ENCODE data around the gene MGP. TPM values are rescaled to one million over a fixed set of nuclear protein-coding genes. Genes with fewer than 3 reads are reported as not detected.

The MGP gene
- total RNA-seq, 4 donors from 2014 or later, result 90.5 to 499 (median 234) TPM

DNA sequence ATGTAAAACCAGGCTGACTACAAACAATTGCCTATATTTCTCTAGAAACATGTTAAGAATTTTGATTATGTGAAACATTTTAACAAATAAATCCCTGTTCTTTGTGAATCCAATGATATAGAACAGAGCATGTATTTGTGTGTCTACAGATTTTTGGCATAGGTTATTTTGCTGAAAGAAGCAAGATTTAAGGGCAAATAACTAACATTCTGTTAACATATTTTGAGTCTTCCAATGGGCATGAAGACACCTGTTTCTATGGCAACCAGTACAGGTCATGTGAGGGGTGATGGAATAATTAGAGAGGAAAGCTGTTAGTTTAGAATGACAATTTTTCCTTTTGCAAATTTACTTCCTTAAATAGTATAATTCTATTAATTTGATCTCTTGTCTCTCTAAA is 51.1 kb downstream of the MGP start:
- H3K27ac ChIP-seq, result no peak overlapping the region
- H3K36me3 ChIP-seq, result no peaks in the 10 kb centered on the region
- no peaks in the 10 kb centered on the region for H3K27me3 ChIP-seq
- no peak for TF ChIP-seq EP300 (IDR thresholded peaks at IDR 0.05; ENCODE audit: low read depth)
- no peak for TF ChIP-seq POLR2A (IDR thresholded peaks at IDR 0.05)
- TF ChIP-seq, protein P1, sequence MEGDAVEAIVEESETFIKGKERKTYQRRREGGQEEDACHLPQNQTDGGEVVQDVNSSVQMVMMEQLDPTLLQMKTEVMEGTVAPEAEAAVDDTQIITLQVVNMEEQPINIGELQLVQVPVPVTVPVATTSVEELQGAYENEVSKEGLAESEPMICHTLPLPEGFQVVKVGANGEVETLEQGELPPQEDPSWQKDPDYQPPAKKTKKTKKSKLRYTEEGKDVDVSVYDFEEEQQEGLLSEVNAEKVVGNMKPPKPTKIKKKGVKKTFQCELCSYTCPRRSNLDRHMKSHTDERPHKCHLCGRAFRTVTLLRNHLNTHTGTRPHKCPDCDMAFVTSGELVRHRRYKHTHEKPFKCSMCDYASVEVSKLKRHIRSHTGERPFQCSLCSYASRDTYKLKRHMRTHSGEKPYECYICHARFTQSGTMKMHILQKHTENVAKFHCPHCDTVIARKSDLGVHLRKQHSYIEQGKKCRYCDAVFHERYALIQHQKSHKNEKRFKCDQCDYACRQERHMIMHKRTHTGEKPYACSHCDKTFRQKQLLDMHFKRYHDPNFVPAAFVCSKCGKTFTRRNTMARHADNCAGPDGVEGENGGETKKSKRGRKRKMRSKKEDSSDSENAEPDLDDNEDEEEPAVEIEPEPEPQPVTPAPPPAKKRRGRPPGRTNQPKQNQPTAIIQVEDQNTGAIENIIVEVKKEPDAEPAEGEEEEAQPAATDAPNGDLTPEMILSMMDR (IDR thresholded peaks at IDR 0.05), result no peak
- no peak for TF ChIP-seq POLR2AphosphoS5 (IDR thresholded peaks at IDR 0.05)
- in situ Hi-C loops (cut with MboI; ENCODE audit: low pct_ligation_motif_present in 1 of 4, low pct_unique_long_range_greater_than_20kb in 1 of 4, low sequenced_read_pairs in 3 of 4) (loop anchor here in 2 of 4 donors (25.0 kb wide), 2 partner anchors 428 to 678 kb away; no protein-coding TSS in a partner anchor), intact Hi-C loops (cut with DNase I; ENCODE audit: low total_unique reads) (no loop called here)
- no peaks in the 10 kb centered on the region for H3K9me3 ChIP-seq
- DNase-seq, result no peak
- H3K4me1 ChIP-seq, result no peaks in the 10 kb centered on the region
- no peak overlapping the region for H3K4me3 ChIP-seq

DNA sequence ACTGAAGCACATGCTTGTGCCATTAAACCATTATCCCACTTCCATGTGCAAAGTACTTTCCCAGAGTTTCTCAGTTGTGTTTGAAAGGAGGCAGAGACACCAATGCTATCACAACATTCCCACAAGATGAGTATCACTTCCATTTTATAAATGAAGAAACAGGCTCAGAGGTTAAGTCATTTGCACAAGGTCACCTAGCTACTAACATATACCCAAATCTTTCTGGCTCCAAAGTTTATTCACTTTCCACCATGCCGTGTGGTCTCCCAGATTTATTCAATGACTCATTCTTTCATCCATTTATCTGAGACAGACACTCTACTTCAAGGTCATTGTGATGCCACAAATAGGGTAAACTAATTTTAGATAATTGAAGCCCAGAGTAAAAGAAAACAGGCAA is 51.7 kb downstream of the MGP start:
- Histone ChIP-seq H3K4me3 (no peak overlapping the region), H3K9me3 (no peaks in the 10 kb centered on the region), H3K27me3 (no peaks in the 10 kb centered on the region), H3K36me3 (no peaks in the 10 kb centered on the region), H3K27ac (no peak overlapping the region), H3K4me1 (no peaks in the 10 kb centered on the region)
- intact Hi-C loops (cut with DNase I; ENCODE audit: low total_unique reads) (no loop called here), in situ Hi-C loops (cut with MboI; ENCODE audit: low pct_ligation_motif_present in 1 of 4, low pct_unique_long_range_greater_than_20kb in 1 of 4, low sequenced_read_pairs in 3 of 4) (loop anchor here in 2 of 4 donors (25.0 kb wide), 2 partner anchors 428 to 678 kb away; no protein-coding TSS in a partner anchor)
- no peak for TF ChIP-seq POLR2A (IDR thresholded peaks at IDR 0.05)
- no peak for TF ChIP-seq POLR2AphosphoS5 (IDR thresholded peaks at IDR 0.05)
- TF ChIP-seq EP300 (IDR thresholded peaks at IDR 0.05; ENCODE audit: low read depth), result no peak
- TF ChIP-seq, protein P1 (IDR thresholded peaks at IDR 0.05), result no peak
- WGBS, 2 donors (ENCODE audit: low coverage in 1 of 2), result 42 to 63% methylated on average over 1 of the region's 1 CpG
- no peak for DNase-seq

DNA sequence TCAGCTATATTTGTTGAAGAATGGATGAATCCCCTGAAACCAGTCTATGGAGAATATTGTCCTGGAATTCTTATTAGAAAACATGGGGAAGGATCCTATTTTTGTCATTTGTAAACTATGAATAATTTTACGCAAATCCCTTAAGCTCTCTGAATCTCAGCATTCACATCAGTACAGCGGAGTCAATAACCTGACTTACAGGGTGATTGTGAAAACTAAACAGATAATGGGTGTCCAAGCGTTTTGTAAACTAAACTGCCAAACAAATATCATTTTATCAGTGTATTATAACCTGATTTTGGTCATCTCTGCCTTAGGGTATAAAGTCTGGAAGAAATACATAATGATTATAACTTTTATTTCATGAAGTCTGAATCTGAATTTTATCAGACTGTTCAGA is 52.3 kb downstream of the MGP start:
- TF ChIP-seq POLR2A (IDR thresholded peaks at IDR 0.05) (no peak), POLR2AphosphoS5 (IDR thresholded peaks at IDR 0.05) (no peak), EP300 (IDR thresholded peaks at IDR 0.05; ENCODE audit: low read depth) (no peak)
- TF ChIP-seq, protein P1 (IDR thresholded peaks at IDR 0.05), result no peak
- no peaks in the 10 kb centered on the region for H3K27me3 ChIP-seq
- 81 to 89% methylated on average over 3 of the region's 3 CpGs for WGBS, 2 donors (ENCODE audit: low coverage in 1 of 2)
- no peaks in the 10 kb centered on the region for H3K36me3 ChIP-seq
- H3K4me3 ChIP-seq, result no peak overlapping the region
- H3K27ac ChIP-seq, result no peak overlapping the region
- DNase-seq, result no peak
- no peaks in the 10 kb centered on the region for H3K9me3 ChIP-seq
- intact Hi-C loops (cut with DNase I; ENCODE audit: low total_unique reads) (no loop called here), in situ Hi-C loops (cut with MboI; ENCODE audit: low pct_ligation_motif_present in 1 of 4, low pct_unique_long_range_greater_than_20kb in 1 of 4, low sequenced_read_pairs in 3 of 4) (loop anchor here in 2 of 4 donors (25.0 kb wide), 2 partner anchors 429 to 679 kb away; no protein-coding TSS in a partner anchor)
- no peaks in the 10 kb centered on the region for H3K4me1 ChIP-seq

Other genes with a start within 250 kb of the MGP start
- gene GUCY2C, start 189.3 kb downstream of the MGP start, total RNA-seq, result 10 to 100 TPM; 20.5 to 87.4 (median 77.5) TPM
- 10 to 100 TPM in 2 of 4 donors, 1 to 10 TPM in 2; 7.4 to 19.4 (median 11.6) TPM for gene WBP11, start 82.4 kb downstream of the MGP start, total RNA-seq
- under 1 TPM in 2 of 4 donors, not detected in 2; 0.55 to 0.95 TPM for gene C12orf60, start 82.2 kb downstream of the MGP start, total RNA-seq
- gene SMCO3, start 71.7 kb downstream of the MGP start, total RNA-seq, result not detected
- under 1 TPM in 2 of 4 donors, not detected in 2; 0.16 to 0.68 TPM for gene ART4, start 42.3 kb downstream of the MGP start, total RNA-seq
- gene ERP27, start 52.7 kb upstream of the MGP start, total RNA-seq, result 1 to 10 TPM in 1 of 4 donors, under 1 TPM in 1, not detected in 2; 0.64 to 2.6 TPM
- 10 to 100 TPM; 36.7 to 69.5 (median 48.3) TPM for gene ARHGDIB, start 75.7 kb upstream of the MGP start, total RNA-seq
- not detected for gene PDE6H, start 87.2 kb upstream of the MGP start, total RNA-seq

Measured in transverse colon (tissue), 4 donors.